Esophagus (tissue), 2 donors: ENCODE measurements around the gene TMC3. TPM values are rescaled to one million over a fixed set of nuclear protein-coding genes. Genes with fewer than 3 reads are reported as not detected.

ENCODE experiments used
- H3K27ac ChIP-seq, 2 donors: one replicate each; pipeline ENCODE4 v1.5.1; 2013; ENCODE audit warnings: low read depth in 2 of 2, mild to moderate bottlenecking in 2 of 2, inconsistent platforms in 1 of 2, low read length in 1 of 2, moderate library complexity in 1 of 2
- H3K27me3 ChIP-seq, 2 donors: one replicate each; pipeline ENCODE4 v1.6.1; 2013; ENCODE audit warnings: low read length in 2 of 2, control low read depth in 1 of 2, mild to moderate bottlenecking in 1 of 2; ENCODE audit not compliant: insufficient read depth in 2 of 2, control insufficient read depth in 1 of 2
- H3K36me3 ChIP-seq, 2 donors: one replicate each; pipeline ENCODE4 v1.6.1; 2013; ENCODE audit warnings: low read length in 1 of 2; ENCODE audit not compliant: control insufficient read depth in 2 of 2, insufficient read depth in 2 of 2
- H3K4me1 ChIP-seq, 2 donors: one replicate each; pipeline ENCODE4 v1.6.1; 2013; ENCODE audit warnings: low read length in 1 of 2; ENCODE audit not compliant: control insufficient read depth in 2 of 2, insufficient read depth in 2 of 2
- H3K4me3 ChIP-seq, 2 donors: one replicate each; pipeline ENCODE4 v1.5.1; 2013; ENCODE audit warnings: low read length in 2 of 2, mild to moderate bottlenecking in 2 of 2, low read depth in 1 of 2, moderate library complexity in 1 of 2
- H3K9me3 ChIP-seq, 2 donors: one replicate each; pipeline ENCODE4 v1.6.1; 2013; ENCODE audit warnings: mild to moderate bottlenecking in 2 of 2, low read depth in 1 of 2, low read length in 1 of 2, moderate library complexity in 1 of 2; ENCODE audit not compliant: control insufficient read depth in 2 of 2, insufficient read depth in 1 of 2
- WGBS, 2 donors: extraction: QIAGEN DNeasy Blood & Tissue Kit; methylation state at CpG; one replicate each; pipeline ENCODE4 v1.1.7; 2013; 5-methylcytosine and 5-hydroxymethylcytosine counted together
- polyA plus RNA-seq, 2 donors: library from polyadenylated mRNA; stranded (reverse); fragments of 200-250 nt; gene quantifications; one replicate each; pipeline ENCODE4 v1.2.3, GENCODE V29; 2013
- donor health status: healthy with polysubstance abuse.
- donor health status: Bipolar disorder and iron deficiency.

TMC3 gene
- polyA plus RNA-seq, 2 donors, result not detected

DNA sequence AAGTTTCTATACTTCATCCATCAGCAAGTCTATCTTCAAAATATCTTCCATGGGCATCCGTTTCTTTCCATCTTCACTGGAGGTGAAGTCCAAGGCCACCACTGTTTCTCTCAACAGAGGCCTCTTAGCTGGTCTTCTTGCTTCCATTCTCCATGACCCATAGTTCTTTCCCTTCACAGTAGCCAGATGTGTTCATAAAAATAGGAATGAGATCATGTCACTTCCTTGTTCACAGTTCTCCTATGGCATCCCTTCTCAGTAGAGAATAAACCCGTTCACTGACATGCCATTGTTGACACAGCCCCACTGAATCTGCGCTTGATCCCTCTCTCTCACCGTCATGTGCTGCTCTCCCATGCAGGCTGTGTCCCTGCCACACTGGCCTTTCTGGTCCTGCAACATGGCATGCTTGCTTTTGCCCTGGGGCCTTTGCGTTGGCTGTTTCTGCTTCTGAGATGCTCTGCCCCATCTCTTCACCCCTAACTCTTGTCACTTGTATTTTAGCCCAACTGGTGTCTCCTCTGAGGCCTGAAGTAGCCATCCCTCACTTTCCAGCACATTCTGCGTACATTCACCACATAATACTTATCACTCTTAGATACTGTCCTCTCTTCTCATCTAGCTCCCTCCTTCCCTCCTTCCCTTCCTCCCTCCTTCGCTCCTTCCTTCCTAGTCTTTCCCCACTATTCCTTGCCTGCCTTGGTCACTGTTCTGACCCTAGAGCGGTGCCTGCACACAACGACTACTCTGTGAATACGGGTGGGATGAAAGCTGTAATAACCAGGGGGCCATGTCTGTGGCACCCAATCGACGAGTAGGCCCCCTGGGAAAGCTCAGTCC, 92.0 kb downstream of the TMC3 start:
- no peak overlapping the region for H3K4me3 ChIP-seq
- H3K4me1 ChIP-seq, result peaks cover 0 to 14% of the 10 kb centered on the region in 2 donors
- 84 to 89% methylated on average over 12 of the region's 12 CpGs for WGBS, 2 donors
- H3K36me3 ChIP-seq, result no peaks in the 10 kb centered on the region
- peak overlapping the region in 1 of 2 donors; percentile 62 for H3K27ac ChIP-seq
- no peaks in the 10 kb centered on the region for H3K9me3 ChIP-seq
- H3K27me3 ChIP-seq, result no peaks in the 10 kb centered on the region

DNA sequence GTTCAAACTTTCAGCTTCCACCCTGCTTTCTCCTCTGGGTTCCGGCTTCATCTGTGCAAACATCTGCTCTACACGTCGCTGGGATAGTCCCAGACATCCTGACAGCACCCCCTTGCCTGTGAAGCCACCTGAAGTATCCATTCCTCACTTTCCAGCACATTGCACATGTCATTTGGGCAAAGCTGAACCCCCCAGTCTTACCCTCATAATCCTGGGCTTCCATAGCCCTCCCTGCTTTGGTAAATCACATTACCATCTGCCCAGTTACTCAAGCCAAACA, 92.6 kb downstream of the TMC3 start:
- Histone ChIP-seq H3K4me3 (no peak overlapping the region), H3K27me3 (no peaks in the 10 kb centered on the region), H3K36me3 (no peaks in the 10 kb centered on the region), H3K9me3 (no peaks in the 10 kb centered on the region), H3K4me1 (peaks cover 0 to 14% of the 10 kb centered on the region in 2 donors), H3K27ac (peak overlapping the region; percentile 53 to 62)
- 91 to 93% methylated on average over 3 of the region's 3 CpGs for WGBS, 2 donors

Other genes starting within 250 kb of the TMC3 start
- gene CFAP161, start 239.9 kb downstream of the TMC3 start, polyA plus RNA-seq, result under 1 TPM; 0.02 to 0.18 TPM
- 1 to 10 TPM; 2.6 to 3.1 TPM for gene IL16, start 177.3 kb downstream of the TMC3 start, polyA plus RNA-seq
- 10 to 100 TPM; 12.2 to 17.2 TPM for gene STARD5, start 50.1 kb downstream of the TMC3 start, polyA plus RNA-seq